DND-41 (cell line): ENCODE measurements around the gene SH2D3A.

Experiments
- CTCF ChIP-seq: IDR thresholded peaks from 2 replicates; pipeline ENCODE4 v1.5.1; 2012; ENCODE audit warnings: borderline replicate concordance, low read length, moderate library complexity, mild to moderate bottlenecking; ENCODE audit not compliant: poor library complexity, severe bottlenecking; ENCODE audit errors: extremely low read depth
- EZH2 ChIP-seq: IDR thresholded peaks from 3 replicates; pipeline ENCODE4 v1.6.1; 2012; ENCODE audit warnings: borderline replicate concordance, low read depth, mild to moderate bottlenecking, moderate library complexity, low read length, inconsistent platforms; ENCODE audit not compliant: severe bottlenecking

GRCh38 chr19:6736917-6737283, 30.3 kb downstream of the SH2D3A start:
- TF ChIP-seq CTCF = no peak
- no peak for TF ChIP-seq EZH2
